Hindlimb muscle (tissue), 1 donor: ENCODE measurements around the gene PHB1. TPM values are rescaled to one million over a fixed set of nuclear protein-coding genes. Genes with fewer than 3 reads are reported as not detected.
"Not testable (repeated sequence)": the region's sequence is repeated elsewhere in the genome, so short reads cannot be mapped to it uniquely, and the experiment has no call there.

Source experiments
- DNase-seq: peaks from one replicate; pipeline ENCODE4 v3.0.0-alpha.2; 2013
- polyA plus RNA-seq: library from polyadenylated mRNA; unstranded; fragments of 120-200 nt; gene quantifications from one replicate; pipeline ENCODE4 v1.2.1, GENCODE V29; 2013; ENCODE audit not compliant: insufficient read length

The PHB1 gene
- polyA plus RNA-seq, 1 donor = 137 TPM

- DNase-seq = no peak
Observed at GRCh38 chr17:49439673-49440571, 25.2 kb upstream of the PHB1 start.

- no peak for DNase-seq
Observed at GRCh38 chr17:49439305-49439672, 24.6 kb upstream of the PHB1 start.

- no peak for DNase-seq
Observed at GRCh38 chr17:49438436-49439278, 24.0 kb upstream of the PHB1 start.

GRCh38 chr17:49437696-49438435, 23.2 kb upstream of the PHB1 start:
- no peak for DNase-seq

GRCh38 chr17:49436174-49436573, 21.5 kb upstream of the PHB1 start:
- no peak for DNase-seq

GRCh38 chr17:49435671-49436029, 21.0 kb upstream of the PHB1 start:
- DNase-seq = no peak

- no peak for DNase-seq
Observed at GRCh38 chr17:49434821-49435670, 20.4 kb upstream of the PHB1 start.

- DNase-seq = no peak
Observed at GRCh38 chr17:49433000-49433694, 18.5 kb upstream of the PHB1 start.

- no peak for DNase-seq
Observed at GRCh38 chr17:49431743-49432142, 17.1 kb upstream of the PHB1 start.

- no peak for DNase-seq
Observed at GRCh38 chr17:49425004-49425286, 10.3 kb upstream of the PHB1 start.

- DNase-seq = not testable (repeated sequence)
Observed at GRCh38 chr17:49424276-49425003, 9.8 kb upstream of the PHB1 start.

GRCh38 chr17:49422714-49423113, 8.0 kb upstream of the PHB1 start:
- no peak for DNase-seq

GRCh38 chr17:49419761-49420160, 5.1 kb upstream of the PHB1 start:
- not testable (repeated sequence) for DNase-seq

GRCh38 chr17:49418754-49419740, 4.4 kb upstream of the PHB1 start:
- DNase-seq = not testable (repeated sequence)

- no peak for DNase-seq
Observed at GRCh38 chr17:49414271-49414621, 436 bp downstream of the PHB1 start.

GRCh38 chr17:49409066-49409465, 5.6 kb downstream of the PHB1 start:
- DNase-seq = no peak

- DNase-seq = peak; percentile 67
Observed at GRCh38 chr17:49407981-49408501, 6.6 kb downstream of the PHB1 start.

GRCh38 chr17:49407086-49407485, 7.6 kb downstream of the PHB1 start:
- DNase-seq = peak; percentile 27

GRCh38 chr17:49406421-49407061, 8.1 kb downstream of the PHB1 start:
- DNase-seq = peak; percentile 82
